ENCODE data around the gene NME4. TPM values are rescaled to one million over a fixed set of nuclear protein-coding genes. Genes with fewer than 3 reads are reported as not detected.

NME4 gene
- total RNA-seq, 4 donors from 2014 or later = 20.7 to 48.3 (median 25.3) TPM

- Histone ChIP-seq H3K4me1 (peaks cover 7 to 19% (median 12%) of the 10 kb centered on the region in 3 donors), H3K27ac (no peak overlapping the region), H3K4me3 (no peak overlapping the region), H3K9me3 (no peaks in the 10 kb centered on the region), H3K27me3 (peaks cover 0 to 37% (median 0%) of the 10 kb centered on the region in 4 donors), H3K36me3 (peaks cover 14 to 36% (median 21%) of the 10 kb centered on the region in 3 donors)
- DNase-seq = no peak
- intact Hi-C loops (cut with DNase I) = no loop called here
- TF ChIP-seq CTCF (IDR thresholded peaks at IDR 0.05) = no peak
- TF ChIP-seq POLR2A (IDR thresholded peaks at IDR 0.05) = no peak
- WGBS, 2 donors = 74 to 85% methylated on average over 8 to 13 of the region's 19 CpGs
Observed at GRCh38 chr16:364595-365491, 32.2 kb upstream of the NME4 start.

DNA sequence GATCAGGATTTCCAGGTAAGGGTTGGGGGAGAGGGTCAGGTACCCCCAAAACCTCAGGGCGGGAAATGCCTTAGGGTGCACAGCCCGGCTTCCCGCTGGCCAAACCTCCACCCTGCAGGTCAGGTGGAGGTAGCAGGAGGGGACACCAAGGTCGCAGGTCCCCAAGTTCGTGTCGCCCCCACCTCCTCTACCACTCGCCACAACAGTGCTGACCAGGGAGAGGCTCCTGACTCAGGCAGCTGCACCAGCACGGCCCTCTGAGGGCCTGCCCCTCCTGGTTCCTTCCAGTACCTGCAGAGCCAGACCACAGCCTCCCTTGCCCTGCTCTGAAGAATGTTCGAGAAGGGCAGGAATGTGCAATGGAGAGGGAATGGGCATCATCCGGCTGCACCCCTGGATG, 30.5 kb upstream of the NME4 start:
- no peak overlapping the region for H3K4me3 ChIP-seq
- TF ChIP-seq CTCF (IDR thresholded peaks at IDR 0.05) (no peak), POLR2A (IDR thresholded peaks at IDR 0.05) (no peak)
- peaks cover 0 to 32% (median 0%) of the 10 kb centered on the region in 4 donors for H3K27me3 ChIP-seq
- WGBS, 2 donors = 80% methylated on average over 4 of the region's 10 CpGs; no CpG with 5 or more reads in 1 of the 2 donors
- intact Hi-C loops (cut with DNase I) = no loop called here
- no peak for DNase-seq
- H3K9me3 ChIP-seq = no peaks in the 10 kb centered on the region
- peaks cover 14 to 38% (median 21%) of the 10 kb centered on the region in 3 donors for H3K36me3 ChIP-seq
- H3K27ac ChIP-seq = no peak overlapping the region
- H3K4me1 ChIP-seq = peaks cover 16 to 34% (median 23%) of the 10 kb centered on the region in 3 donors

GRCh38 chr16:367333-367903, 29.6 kb upstream of the NME4 start:
- Histone ChIP-seq H3K27me3 (peaks cover 0 to 26% (median 0%) of the 10 kb centered on the region in 4 donors), H3K4me3 (no peak overlapping the region), H3K36me3 (peaks cover 14 to 48% (median 21%) of the 10 kb centered on the region in 3 donors), H3K27ac (no peak overlapping the region), H3K4me1 (peaks cover 16 to 27% (median 16%) of the 10 kb centered on the region in 3 donors), H3K9me3 (no peaks in the 10 kb centered on the region)
- no peak for DNase-seq
- 93% methylated on average over 3 of the region's 18 CpGs for WGBS, 2 donors
- intact Hi-C loops (cut with DNase I) = no loop called here
- no peak for TF ChIP-seq CTCF (IDR thresholded peaks at IDR 0.05)
- no peak for TF ChIP-seq POLR2A (IDR thresholded peaks at IDR 0.05)

GRCh38 chr16:368388-369158, 28.4 kb upstream of the NME4 start:
- no peak for DNase-seq

More at GRCh38 chr16:368388-369158, 28.4 kb upstream of the NME4 start:
- no peak for TF ChIP-seq POLR2A (IDR thresholded peaks at IDR 0.05)
- TF ChIP-seq CTCF (IDR thresholded peaks at IDR 0.05) = no peak
- 90 to 93% methylated on average over 10 to 12 of the region's 29 CpGs for WGBS, 2 donors
- H3K9me3 ChIP-seq = no peaks in the 10 kb centered on the region
- intact Hi-C loops (cut with DNase I) = no loop called here
- peaks cover 14 to 58% (median 21%) of the 10 kb centered on the region in 3 donors for H3K36me3 ChIP-seq
- no peak overlapping the region for H3K4me3 ChIP-seq
- H3K27ac ChIP-seq = no peak overlapping the region
- H3K27me3 ChIP-seq = peaks cover 0 to 16% (median 0%) of the 10 kb centered on the region in 4 donors
- H3K4me1 ChIP-seq = peaks cover 16 to 25% (median 16%) of the 10 kb centered on the region in 3 donors

Data from esophagus squamous epithelium (tissue), 5 donors.